Nephron progenitor cell (in vitro differentiated cells): Measurements from ENCODE around the gene FAM78B.

ENCODE experiments used
- DNase-seq: peaks from one replicate; pipeline ENCODE4 v3.0.0; 2021
- H3K27ac Mint-ChIP-seq: 2 replicates; pipeline ENCODE4 v1.8.0; 2021; ENCODE audit warnings: mild to moderate bottlenecking, moderate library complexity, mixed read lengths
- H3K27me3 Mint-ChIP-seq: 2 replicates; pipeline ENCODE4 v1.8.0; 2021; ENCODE audit warnings: mild to moderate bottlenecking, low read depth, mixed read lengths; ENCODE audit not compliant: poor library complexity
- H3K36me3 Mint-ChIP-seq: 2 replicates; pipeline ENCODE4 v1.8.0; 2021; ENCODE audit warnings: low read depth, mixed read lengths
- H3K4me1 Mint-ChIP-seq: 2 replicates; pipeline ENCODE4 v1.8.0; 2021; ENCODE audit warnings: mixed read lengths
- H3K4me3 Mint-ChIP-seq: 2 replicates; pipeline ENCODE4 v1.8.0; 2021; ENCODE audit warnings: mild to moderate bottlenecking, moderate library complexity, mixed read lengths
- H3K9me3 Mint-ChIP-seq: 2 replicates; pipeline ENCODE4 v1.8.0; 2021; ENCODE audit warnings: mild to moderate bottlenecking, moderate library complexity, mixed read lengths
- TF ChIP-seq, protein P1 (sequence below): fragments of 200-600 bp; sonication (generic); IDR thresholded peaks from 2 replicates; pipeline ENCODE4 v1.5.0; 2021; ENCODE audit warnings: antibody characterized with exemption

The FAM78B gene

DNA sequence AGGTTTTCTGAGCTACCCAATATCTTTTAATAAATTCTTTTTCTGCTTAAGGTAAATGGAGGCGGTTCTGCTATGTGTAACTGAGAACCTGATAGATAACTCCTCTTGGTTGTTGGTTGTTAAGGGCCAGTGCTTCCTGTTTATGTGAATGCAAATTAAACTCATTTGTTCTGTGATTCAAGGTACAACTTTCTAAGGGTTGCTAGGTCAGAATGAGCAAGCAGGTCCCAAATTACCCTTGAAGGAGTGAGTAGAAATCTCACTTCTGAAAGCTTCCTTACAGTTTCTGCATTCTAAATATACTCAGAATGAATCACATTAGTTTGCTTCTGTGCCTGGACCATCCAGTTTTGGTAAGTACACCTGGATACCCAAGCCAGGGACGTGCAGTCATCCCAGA lies 15.5 kb upstream of the FAM78B start:
- Mint-ChIP-seq H3K9me3 (no peaks in the 10 kb centered on the region), H3K36me3 (no peaks in the 10 kb centered on the region), H3K27ac (no peak overlapping the region), H3K27me3 (no peaks in the 10 kb centered on the region), H3K4me3 (no peak overlapping the region), H3K4me1 (peaks cover 5% of the 10 kb centered on the region)
- TF ChIP-seq, protein P1, sequence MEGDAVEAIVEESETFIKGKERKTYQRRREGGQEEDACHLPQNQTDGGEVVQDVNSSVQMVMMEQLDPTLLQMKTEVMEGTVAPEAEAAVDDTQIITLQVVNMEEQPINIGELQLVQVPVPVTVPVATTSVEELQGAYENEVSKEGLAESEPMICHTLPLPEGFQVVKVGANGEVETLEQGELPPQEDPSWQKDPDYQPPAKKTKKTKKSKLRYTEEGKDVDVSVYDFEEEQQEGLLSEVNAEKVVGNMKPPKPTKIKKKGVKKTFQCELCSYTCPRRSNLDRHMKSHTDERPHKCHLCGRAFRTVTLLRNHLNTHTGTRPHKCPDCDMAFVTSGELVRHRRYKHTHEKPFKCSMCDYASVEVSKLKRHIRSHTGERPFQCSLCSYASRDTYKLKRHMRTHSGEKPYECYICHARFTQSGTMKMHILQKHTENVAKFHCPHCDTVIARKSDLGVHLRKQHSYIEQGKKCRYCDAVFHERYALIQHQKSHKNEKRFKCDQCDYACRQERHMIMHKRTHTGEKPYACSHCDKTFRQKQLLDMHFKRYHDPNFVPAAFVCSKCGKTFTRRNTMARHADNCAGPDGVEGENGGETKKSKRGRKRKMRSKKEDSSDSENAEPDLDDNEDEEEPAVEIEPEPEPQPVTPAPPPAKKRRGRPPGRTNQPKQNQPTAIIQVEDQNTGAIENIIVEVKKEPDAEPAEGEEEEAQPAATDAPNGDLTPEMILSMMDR = no peak
- DNase-seq = no peak

DNA sequence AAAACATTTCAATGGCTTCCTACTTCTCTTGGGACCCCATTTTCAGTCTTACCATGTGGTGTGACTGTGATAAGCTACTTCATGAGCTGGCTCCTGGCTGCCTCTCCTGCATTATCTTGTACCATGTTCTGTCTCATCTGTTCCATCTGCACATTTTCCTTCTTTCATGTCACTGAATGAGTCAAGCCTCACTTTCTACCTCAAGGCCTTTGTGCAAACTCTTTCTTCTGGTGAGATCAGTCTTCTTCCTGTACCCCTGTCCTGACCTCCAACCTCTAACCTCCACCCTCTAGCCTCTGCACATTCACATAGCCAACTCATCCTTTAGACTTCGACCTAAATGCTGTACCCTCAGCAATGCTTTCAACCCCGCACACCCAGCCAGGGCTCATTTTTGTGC lies 9.6 kb upstream of the FAM78B start:
- H3K9me3 Mint-ChIP-seq = no peaks in the 10 kb centered on the region
- no peak overlapping the region for H3K27ac Mint-ChIP-seq
- TF ChIP-seq, protein P1 = no peak
- no peak overlapping the region for H3K4me3 Mint-ChIP-seq
- H3K4me1 Mint-ChIP-seq = no peaks in the 10 kb centered on the region
- H3K36me3 Mint-ChIP-seq = no peaks in the 10 kb centered on the region
- no peak for DNase-seq
- H3K27me3 Mint-ChIP-seq = peaks cover 9% of the 10 kb centered on the region

DNA sequence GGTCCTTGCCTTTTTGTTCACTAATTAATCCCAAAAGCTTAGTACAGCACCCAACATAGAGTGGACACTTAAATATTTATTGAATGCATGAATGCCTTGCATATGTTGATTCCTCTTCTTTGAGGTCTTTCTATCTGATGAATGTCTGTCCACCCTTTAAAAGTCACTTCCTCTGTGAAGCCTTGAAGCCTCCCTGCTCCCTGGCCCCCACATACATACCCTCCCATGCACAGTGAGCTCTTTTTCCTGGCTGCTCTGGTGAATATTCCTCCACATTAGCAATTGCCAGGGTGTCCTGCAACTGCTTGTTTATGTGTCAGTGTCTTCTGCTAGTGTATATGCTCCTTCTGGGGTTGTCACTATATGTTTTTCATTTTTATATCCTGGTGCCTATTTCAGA lies 8.2 kb upstream of the FAM78B start:
- TF ChIP-seq, protein P1 = no peak
- no peak for DNase-seq
- peaks cover 14% of the 10 kb centered on the region for H3K27me3 Mint-ChIP-seq
- H3K27ac Mint-ChIP-seq = no peak overlapping the region
- H3K4me1 Mint-ChIP-seq = no peaks in the 10 kb centered on the region
- no peak overlapping the region for H3K4me3 Mint-ChIP-seq
- H3K9me3 Mint-ChIP-seq = no peaks in the 10 kb centered on the region
- H3K36me3 Mint-ChIP-seq = no peaks in the 10 kb centered on the region

DNA sequence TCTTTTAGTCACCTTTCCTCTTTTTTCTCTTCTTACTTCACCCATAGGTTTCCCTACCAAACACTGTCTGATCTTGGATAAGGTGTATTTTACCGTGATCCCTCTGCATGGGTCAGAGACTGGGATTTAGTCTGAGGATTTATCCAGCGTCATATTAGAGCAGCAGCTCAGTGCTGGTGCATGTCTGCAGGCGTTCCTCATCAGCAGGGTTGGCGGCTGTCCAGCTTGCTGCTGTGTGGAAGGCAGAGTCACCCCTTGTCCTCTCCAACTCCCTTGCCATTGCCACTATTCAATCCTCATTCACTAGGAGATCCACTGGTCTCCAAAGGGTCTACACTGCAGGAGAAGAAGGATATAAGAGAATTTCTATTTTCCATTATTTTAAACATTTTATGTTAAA lies 7.3 kb upstream of the FAM78B start:
- no peak for DNase-seq
- Mint-ChIP-seq H3K4me3 (no peak overlapping the region), H3K4me1 (no peaks in the 10 kb centered on the region), H3K9me3 (no peaks in the 10 kb centered on the region), H3K36me3 (no peaks in the 10 kb centered on the region), H3K27ac (no peak overlapping the region), H3K27me3 (peaks cover 17% of the 10 kb centered on the region)
- TF ChIP-seq, protein P1 = no peak

DNA sequence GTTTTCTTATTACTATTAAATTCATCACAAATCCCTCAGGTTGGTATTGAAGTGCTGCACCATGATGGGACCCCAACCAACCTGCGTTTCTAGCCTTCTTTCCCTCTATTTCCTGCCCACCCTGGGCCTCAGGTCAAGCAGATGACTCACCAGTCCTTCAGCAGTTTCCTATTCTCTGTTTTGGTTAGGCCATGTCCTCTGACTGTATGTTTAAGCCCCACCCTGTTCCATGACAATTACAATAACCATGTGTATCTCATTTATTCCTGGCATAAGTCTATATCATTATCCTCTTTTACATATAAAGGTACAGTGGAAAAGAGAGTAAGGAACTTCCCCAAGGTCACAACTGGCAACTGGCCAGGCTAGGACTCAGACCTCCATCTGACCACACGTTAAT lies 5.3 kb upstream of the FAM78B start:
- no peaks in the 10 kb centered on the region for H3K9me3 Mint-ChIP-seq
- H3K27me3 Mint-ChIP-seq = peaks cover 32% of the 10 kb centered on the region
- TF ChIP-seq, protein P1 = no peak
- no peaks in the 10 kb centered on the region for H3K36me3 Mint-ChIP-seq
- no peak for DNase-seq
- H3K4me1 Mint-ChIP-seq = peaks cover 9% of the 10 kb centered on the region
- no peak overlapping the region for H3K4me3 Mint-ChIP-seq
- no peak overlapping the region for H3K27ac Mint-ChIP-seq

DNA sequence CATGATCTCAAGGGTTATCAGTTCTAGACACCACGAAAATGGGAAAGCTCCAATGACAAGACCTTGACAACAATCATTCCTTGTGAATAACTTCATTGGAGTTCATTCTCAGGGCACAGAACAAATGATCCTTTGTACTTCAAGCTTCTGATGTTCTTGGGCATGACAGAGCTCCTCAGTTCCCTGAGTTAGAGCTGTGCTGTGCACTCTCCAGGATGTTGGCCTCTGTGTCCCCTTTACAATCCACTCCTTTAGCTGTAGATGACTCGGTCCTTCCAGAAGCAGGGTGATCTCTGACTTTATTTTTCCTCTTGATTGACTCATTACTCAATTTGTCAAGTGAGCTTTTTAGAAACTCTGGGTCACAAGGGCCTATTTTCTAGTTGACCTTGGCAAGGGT lies 3.9 kb upstream of the FAM78B start:
- Mint-ChIP-seq H3K27ac (no peak overlapping the region), H3K27me3 (peaks cover 39% of the 10 kb centered on the region), H3K36me3 (no peaks in the 10 kb centered on the region), H3K9me3 (no peaks in the 10 kb centered on the region), H3K4me3 (no peak overlapping the region), H3K4me1 (peaks cover 11% of the 10 kb centered on the region)
- DNase-seq = no peak
- TF ChIP-seq, protein P1 = no peak
